K562 (cell line): Measurements from ENCODE around the gene EIF4E2.

Experiments used
- CBFB ChIP-seq: sonication (generic); formaldehyde crosslinking; IDR thresholded peaks from 2 replicates; pipeline ENCODE4 v1.4.0; 2020; ENCODE audit warnings: mild to moderate bottlenecking, missing genetic modification reagents
- ZNF146 ChIP-seq: IDR thresholded peaks from one replicate; pipeline ENCODE4 v1.6.1; 2018; ENCODE audit warnings: missing compliant biosample characterization; ENCODE audit not compliant: unreplicated experiment

DNA sequence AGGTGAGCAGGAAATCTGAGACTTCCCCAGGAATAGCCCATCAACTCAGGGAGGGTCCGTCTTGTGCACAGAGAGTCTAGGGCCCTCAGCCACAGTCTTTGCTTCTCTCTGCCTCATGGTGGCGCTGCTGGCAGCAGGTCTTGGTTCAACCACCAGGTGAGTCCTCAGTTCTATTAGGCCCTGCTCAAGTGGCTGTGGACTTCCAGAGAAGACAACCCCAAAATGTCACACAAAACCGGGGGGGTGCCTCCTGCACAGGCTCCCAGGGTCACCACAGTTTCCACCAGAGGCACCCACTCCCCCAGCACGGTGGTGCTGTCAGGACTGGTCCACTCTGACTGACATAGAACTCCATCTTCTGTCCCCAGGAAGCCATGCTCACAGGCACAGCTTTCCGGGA, 13.4 kb upstream of the EIF4E2 start:
- TF ChIP-seq CBFB (no peak), ZNF146 (CRISPR knock-in tag) (no peak)
